Kidney epithelial cell (primary cell): Measurements from ENCODE around the gene PCNX1. TPM values are rescaled to one million over a fixed set of nuclear protein-coding genes. Genes with fewer than 3 reads are reported as not detected.
"Not testable (repeated sequence)": the region's sequence is repeated elsewhere in the genome, so short reads cannot be mapped to it uniquely, and the experiment has no call there.

Experiments used
- DNase-seq: peaks from one replicate; pipeline ENCODE4 v3.0.0-alpha.2; 2010; ENCODE audit warnings: low read depth
- H3K27me3 ChIP-seq: 2 replicates; pipeline ENCODE4 v1.6.0; 2011; ENCODE audit warnings: low read length; ENCODE audit not compliant: control insufficient read depth, insufficient read depth
- H3K36me3 ChIP-seq: 2 replicates; pipeline ENCODE4 v1.5.1; 2011; ENCODE audit warnings: low read length; ENCODE audit not compliant: control insufficient read depth, insufficient read depth
- H3K4me3 ChIP-seq: 2 replicates; pipeline ENCODE4 v1.5.1; 2011; ENCODE audit warnings: low read depth, mild to moderate bottlenecking, control low read depth, low read length
- total RNA-seq: library from RNA; depleted of rRNA; stranded (reverse); fragments of >200 nt; gene quantifications from 2 replicates; pipeline ENCODE4 v1.2.3, GENCODE V29; 2015
- TF ChIP-seq, protein P1 (sequence below): IDR thresholded peaks from 2 replicates; pipeline ENCODE4 v1.5.1; 2011; ENCODE audit warnings: mild to moderate bottlenecking, moderate library complexity, low read length, control low read depth, inconsistent platforms; ENCODE audit not compliant: insufficient read depth, poor library complexity, severe bottlenecking

PCNX1 gene
- total RNA-seq, 1 donor from 2014 or later = 26.9 TPM

DNA sequence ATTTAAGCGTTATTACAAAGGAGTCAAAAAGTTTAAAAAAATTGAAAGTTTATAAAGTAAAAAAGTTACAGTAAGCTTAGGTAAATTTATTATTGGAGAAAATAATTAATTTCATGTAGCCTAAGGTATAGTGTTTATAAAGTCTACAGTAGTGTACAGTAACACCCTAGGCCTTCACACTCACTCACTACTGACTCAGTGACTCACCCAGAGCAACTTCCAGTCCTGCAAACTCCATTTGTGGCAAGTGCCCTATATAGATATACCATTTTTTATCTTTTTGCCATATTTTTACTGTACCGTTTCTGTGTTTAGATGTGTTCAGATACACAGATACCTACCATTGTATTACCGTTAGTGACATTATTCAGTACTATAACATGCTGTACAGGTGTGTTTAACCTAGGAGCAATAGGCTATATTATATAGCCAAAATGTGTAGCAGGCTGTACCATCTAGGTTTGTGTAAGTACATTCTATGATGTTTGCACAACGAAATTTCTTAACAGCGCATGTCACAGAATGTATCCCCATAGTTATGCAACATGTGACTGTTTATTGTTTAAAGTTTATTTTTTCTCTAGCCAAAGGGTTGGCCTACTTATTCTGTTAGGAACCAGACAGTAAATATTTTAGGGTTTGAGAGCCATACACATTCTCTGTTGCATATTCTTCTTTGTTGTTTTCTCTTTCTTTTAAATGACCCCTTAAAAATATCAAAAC, 155.5 kb downstream of the PCNX1 start:
- Histone ChIP-seq H3K27me3 (no peaks in the 10 kb centered on the region), H3K4me3 (no peak overlapping the region), H3K36me3 (no peaks in the 10 kb centered on the region)
- TF ChIP-seq, protein P1, sequence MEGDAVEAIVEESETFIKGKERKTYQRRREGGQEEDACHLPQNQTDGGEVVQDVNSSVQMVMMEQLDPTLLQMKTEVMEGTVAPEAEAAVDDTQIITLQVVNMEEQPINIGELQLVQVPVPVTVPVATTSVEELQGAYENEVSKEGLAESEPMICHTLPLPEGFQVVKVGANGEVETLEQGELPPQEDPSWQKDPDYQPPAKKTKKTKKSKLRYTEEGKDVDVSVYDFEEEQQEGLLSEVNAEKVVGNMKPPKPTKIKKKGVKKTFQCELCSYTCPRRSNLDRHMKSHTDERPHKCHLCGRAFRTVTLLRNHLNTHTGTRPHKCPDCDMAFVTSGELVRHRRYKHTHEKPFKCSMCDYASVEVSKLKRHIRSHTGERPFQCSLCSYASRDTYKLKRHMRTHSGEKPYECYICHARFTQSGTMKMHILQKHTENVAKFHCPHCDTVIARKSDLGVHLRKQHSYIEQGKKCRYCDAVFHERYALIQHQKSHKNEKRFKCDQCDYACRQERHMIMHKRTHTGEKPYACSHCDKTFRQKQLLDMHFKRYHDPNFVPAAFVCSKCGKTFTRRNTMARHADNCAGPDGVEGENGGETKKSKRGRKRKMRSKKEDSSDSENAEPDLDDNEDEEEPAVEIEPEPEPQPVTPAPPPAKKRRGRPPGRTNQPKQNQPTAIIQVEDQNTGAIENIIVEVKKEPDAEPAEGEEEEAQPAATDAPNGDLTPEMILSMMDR = no peak
- no peak for DNase-seq

DNA sequence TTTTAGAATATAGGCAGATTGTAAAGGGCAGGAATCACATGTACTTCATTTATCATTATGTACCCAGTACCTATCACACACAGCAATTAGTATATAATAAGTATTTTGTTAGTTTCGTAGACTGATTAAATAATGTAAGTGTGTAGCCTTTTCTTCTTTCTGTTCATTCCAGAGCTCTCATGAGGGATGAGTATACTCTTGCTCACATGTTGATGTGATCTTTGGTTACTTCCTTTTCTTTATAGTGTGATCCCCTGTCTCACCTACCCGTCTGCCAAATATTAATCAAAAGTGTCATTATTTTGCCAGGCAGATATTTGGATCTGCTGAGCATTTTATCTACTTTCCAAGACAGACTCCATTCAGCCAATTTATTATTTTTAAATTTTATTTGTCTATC, 156.1 kb downstream of the PCNX1 start:
- DNase-seq = no peak

DNA sequence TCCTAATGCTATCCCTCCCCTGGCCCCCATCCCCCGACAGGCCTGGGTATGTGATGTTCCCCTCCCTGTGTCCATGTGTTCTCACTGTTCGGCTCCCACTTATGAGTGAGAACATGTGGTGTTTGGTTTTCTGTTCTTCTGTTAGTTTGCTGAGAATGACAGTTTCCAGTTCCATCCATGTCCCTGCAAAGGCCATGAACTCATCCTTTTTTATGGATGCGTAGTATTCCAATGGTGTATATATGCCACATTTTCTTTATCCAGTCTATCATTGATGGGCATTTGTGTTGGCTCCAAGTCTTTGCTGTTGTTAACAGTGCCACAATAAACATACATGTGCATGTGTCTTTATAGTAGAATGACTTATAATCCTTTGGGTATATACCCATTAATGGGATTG, 157.5 kb downstream of the PCNX1 start:
- H3K4me3 ChIP-seq, H3K36me3 ChIP-seq, H3K27me3 ChIP-seq, DNase-seq: not testable (repeated sequence)

More for the DNA sequence above, 156.1 kb downstream of the PCNX1 start:
- H3K36me3 ChIP-seq = no peaks in the 10 kb centered on the region
- H3K27me3 ChIP-seq = no peaks in the 10 kb centered on the region
- TF ChIP-seq, protein P1 = no peak
- H3K4me3 ChIP-seq = no peak overlapping the region

DNA sequence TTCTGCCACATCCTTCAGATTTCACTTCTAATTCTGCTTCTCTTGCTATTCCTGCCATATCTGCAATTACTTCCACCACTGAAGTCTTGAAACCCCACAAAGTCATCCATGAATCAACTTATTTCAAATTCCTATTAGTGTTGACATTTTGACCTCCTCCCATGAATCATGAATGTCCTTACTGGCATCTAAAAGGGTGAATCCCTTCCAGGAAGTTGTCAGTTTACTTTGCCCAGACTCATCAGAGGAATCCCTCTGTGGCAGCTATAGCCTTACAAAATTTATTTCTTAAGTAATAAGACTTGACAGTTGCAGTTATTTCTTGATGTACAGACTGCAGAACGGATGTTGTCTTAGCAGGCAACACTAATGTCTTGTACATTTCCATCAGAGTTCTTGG, 162.9 kb downstream of the PCNX1 start:
- DNase-seq = no peak
- Histone ChIP-seq H3K27me3 (no peaks in the 10 kb centered on the region), H3K36me3 (no peaks in the 10 kb centered on the region), H3K4me3 (no peak overlapping the region)
- TF ChIP-seq, protein P1 = no peak

DNA sequence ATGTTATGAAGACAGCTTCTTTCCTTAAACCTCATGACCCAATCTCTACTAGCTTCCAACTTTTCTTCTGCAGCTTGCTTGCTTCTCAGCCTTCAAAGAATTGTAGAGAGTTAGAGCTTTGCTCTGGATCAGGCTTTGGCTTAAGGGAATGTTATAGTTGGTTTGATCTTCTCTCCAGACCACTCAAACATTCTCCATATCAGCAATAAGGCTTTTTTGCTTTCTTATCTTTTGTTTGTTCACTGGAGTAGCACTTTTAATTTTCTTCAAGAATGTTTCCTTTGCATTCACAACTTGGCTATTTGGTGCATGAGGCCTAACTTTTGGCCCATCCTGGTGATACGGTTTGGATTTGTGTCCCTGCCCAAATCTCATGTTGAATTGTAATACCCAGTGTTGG, 163.8 kb downstream of the PCNX1 start:
- no peaks in the 10 kb centered on the region for H3K27me3 ChIP-seq
- DNase-seq = no peak
- H3K36me3 ChIP-seq = no peaks in the 10 kb centered on the region
- no peak overlapping the region for H3K4me3 ChIP-seq
- TF ChIP-seq, protein P1 = no peak

DNA sequence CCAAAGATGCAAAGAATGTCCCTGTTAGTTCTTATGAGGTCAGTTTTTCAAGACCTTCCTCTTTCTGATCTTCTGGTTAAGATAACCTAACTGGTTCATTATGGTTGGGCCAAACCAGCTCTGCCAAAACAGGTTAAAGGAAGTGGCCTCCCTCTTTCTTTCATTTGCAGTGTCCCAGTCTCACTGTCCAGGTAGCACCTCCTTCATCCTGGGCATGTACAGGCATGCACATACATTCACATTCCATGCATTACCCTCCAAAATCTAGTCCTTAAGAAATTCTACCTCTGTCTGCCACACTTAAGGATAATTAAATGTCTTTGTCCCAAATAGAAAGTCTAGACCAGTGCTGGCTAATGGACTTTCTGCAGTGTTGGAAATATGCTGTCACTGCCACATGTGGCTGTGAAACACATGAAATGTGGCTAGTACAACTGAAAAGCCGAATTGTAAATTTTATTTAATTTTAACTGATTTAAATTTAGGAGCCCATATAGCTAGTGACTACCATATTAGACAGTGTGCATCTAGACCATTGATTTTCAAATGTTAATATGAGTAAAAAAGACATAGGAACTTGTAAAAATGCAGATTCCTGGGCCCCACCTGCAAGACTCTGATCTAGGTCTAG, 169.3 kb downstream of the PCNX1 start:
- Histone ChIP-seq H3K27me3 (no peaks in the 10 kb centered on the region), H3K36me3 (peaks cover 2% of the 10 kb centered on the region), H3K4me3 (no peak overlapping the region)
- TF ChIP-seq, protein P1 = no peak
- DNase-seq = no peak
